T-helper 1 cell treated with Interleukin-12 subunit alpha and Interleukin-12 subunit beta and Interleukin-4 antibody, amounts not matched to agents 30 μg/mL and 1 μg/mL, for 36 hours (primary cell): ENCODE measurements around the gene SLC6A8.

Source experiments
- H3K27ac Mint-ChIP-seq: one replicate; pipeline ENCODE4 v1.8.0; 2021; ENCODE audit warnings: mild to moderate bottlenecking, mixed read lengths
- H3K27me3 Mint-ChIP-seq: one replicate; pipeline ENCODE4 v1.8.0; 2021; ENCODE audit warnings: low read depth, mixed read lengths
- H3K36me3 Mint-ChIP-seq: one replicate; pipeline ENCODE4 v1.8.0; 2021; ENCODE audit warnings: low read depth, mixed read lengths
- H3K4me1 Mint-ChIP-seq: one replicate; pipeline ENCODE4 v1.8.0; 2021; ENCODE audit warnings: low read depth, mixed read lengths
- H3K4me3 Mint-ChIP-seq: one replicate; pipeline ENCODE4 v1.8.0; 2021; ENCODE audit warnings: mild to moderate bottlenecking, moderate library complexity, mixed read lengths
- H3K9me3 Mint-ChIP-seq: one replicate; pipeline ENCODE4 v1.8.0; 2021; ENCODE audit warnings: mixed read lengths

Gene SLC6A8

GRCh38 chrX:153645151-153645550 lies 42.6 kb upstream of the SLC6A8 start:
- no peak overlapping the region for H3K4me3 Mint-ChIP-seq
- peaks cover 42% of the 10 kb centered on the region for H3K27me3 Mint-ChIP-seq
- peaks cover 5% of the 10 kb centered on the region for H3K4me1 Mint-ChIP-seq
- H3K9me3 Mint-ChIP-seq, result no peaks in the 10 kb centered on the region
- no peaks in the 10 kb centered on the region for H3K36me3 Mint-ChIP-seq
- H3K27ac Mint-ChIP-seq, result no peak overlapping the region

DNA sequence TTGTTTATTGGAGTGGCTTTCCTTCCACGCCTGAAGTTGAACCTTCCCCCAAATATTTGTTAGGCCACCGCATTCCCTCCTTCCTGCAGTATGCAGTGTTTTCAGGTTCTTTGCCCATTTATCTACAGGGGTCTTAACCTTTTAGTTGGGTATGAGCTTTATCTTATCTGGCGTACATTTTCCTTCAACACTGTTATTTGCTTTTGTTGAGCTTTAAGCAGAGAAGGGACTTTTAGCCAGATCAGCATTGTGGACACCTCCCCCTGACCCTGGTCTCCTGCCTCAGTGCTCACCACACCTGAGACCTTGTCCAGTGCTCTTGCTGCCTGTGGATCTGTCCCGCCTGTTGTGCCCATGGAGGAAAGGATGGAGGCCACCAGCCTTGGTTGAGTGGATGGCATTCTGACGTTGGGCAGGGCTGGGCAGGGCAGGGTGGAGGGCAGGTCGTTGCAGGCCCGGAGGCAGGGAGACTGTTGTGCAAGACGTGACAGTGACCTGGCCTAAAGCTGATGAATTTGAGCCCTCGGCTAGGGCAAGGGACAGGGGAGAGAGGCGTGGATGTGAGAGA lies 41.7 kb upstream of the SLC6A8 start:
- Mint-ChIP-seq H3K27ac (no peak overlapping the region), H3K36me3 (no peaks in the 10 kb centered on the region), H3K27me3 (peaks cover 39% of the 10 kb centered on the region), H3K9me3 (no peaks in the 10 kb centered on the region), H3K4me1 (peaks cover 5% of the 10 kb centered on the region), H3K4me3 (no peak overlapping the region)

DNA sequence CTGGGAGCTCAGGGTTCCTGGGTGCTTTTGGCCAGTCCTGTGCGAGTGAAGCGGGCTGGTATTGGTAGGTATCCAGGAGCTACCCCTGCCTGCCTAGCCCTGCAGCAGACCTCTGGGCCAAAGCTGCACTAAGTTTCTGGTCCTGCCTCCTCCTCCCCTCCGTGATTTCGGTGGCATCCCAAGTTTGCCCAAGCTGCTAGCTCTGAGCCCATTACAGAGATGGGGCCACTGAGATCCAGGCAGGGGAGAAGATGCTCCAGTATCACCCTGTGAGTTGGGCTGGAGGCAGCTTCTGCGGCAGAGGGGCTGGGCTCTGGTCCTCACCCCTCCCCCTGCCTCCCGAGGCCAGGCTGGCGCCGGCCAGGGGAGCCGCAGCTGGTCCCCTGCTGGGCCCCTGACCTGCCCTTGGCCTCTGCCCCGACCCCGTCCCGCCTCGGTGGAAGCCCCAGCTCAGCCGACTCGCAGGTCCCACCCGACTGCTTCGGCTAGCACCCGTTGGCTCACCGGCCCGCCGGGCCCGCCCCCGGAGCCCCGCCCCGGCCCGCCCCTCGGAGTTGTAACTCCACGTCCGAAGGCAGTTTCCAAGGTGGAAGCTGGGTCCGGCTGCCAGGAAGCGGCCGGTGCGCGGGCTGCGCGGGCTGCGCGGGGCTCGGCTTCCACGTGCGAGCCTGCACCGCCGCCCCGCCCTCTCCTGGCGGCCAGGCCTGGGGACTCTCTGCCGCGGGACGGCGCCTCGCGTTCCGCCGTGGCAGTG lies 40.9 kb upstream of the SLC6A8 start, which contains the start of gene DUSP9:
DUSP9 (plus strand) TSS at position 584 of the 754 bp plus-strand sequence. CDS start 751 bp downstream, outside the sequence.
- no peak within 1 kb of the TSS for H3K4me3 Mint-ChIP-seq
- peaks cover 2% of the 10 kb centered on the region for H3K4me1 Mint-ChIP-seq
- H3K27ac Mint-ChIP-seq, result no peak within 1 kb of the TSS
- H3K27me3 Mint-ChIP-seq, result peaks cover 35% of the 10 kb centered on the region
- H3K36me3 Mint-ChIP-seq, result no peaks in the 10 kb centered on the region
- H3K9me3 Mint-ChIP-seq, result no peaks in the 10 kb centered on the region

DNA sequence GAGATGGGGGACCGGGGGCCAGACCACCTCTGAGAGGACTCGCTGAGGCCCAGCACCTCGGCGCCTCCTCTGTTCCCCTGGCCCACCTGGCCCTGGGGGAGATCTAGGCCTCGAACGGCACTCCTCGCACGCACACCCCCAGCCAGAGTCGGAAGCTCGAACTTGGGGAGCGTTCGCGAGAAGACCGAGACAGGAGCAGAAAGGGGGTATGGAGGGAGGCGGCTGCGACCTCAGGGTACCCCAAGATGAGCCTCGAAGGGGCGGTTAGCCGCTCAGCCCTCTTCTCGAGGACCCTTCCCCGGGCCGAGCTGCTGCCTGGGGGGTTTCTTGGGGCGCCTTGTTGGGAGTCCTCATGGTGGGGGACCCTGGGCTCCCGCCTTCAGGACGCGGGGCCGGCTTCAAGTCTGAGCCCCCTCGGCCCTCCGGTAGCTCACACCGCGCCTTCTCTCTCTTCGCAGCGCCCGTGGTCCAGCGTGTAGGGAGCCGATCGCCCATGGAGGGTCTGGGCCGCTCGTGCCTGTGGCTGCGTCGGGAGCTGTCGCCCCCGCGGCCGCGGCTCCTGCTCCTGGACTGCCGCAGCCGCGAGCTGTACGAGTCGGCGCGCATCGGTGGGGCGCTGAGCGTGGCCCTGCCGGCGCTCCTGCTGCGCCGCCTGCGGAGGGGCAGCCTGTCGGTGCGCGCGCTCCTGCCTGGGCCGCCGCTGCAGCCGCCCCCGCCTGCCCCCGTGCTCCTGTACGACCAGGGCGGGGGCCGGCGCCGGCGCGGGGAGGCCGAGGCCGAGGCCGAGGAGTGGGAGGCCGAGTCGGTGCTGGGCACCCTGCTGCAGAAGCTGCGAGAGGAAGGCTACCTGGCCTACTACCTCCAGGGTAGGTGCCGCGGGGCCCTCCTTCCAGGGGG lies 40.0 kb upstream of the SLC6A8 start:
- H3K4me3 Mint-ChIP-seq, result no peak overlapping the region
- peaks cover 2% of the 10 kb centered on the region for H3K4me1 Mint-ChIP-seq
- H3K27me3 Mint-ChIP-seq, result peaks cover 34% of the 10 kb centered on the region
- H3K27ac Mint-ChIP-seq, result no peak overlapping the region
- no peaks in the 10 kb centered on the region for H3K36me3 Mint-ChIP-seq
- H3K9me3 Mint-ChIP-seq, result no peaks in the 10 kb centered on the region

GRCh38 chrX:153648358-153649177 lies 39.2 kb upstream of the SLC6A8 start:
- H3K4me3 Mint-ChIP-seq, result no peak overlapping the region
- H3K27ac Mint-ChIP-seq, result no peak overlapping the region
- H3K9me3 Mint-ChIP-seq, result no peaks in the 10 kb centered on the region
- peaks cover 29% of the 10 kb centered on the region for H3K27me3 Mint-ChIP-seq
- H3K4me1 Mint-ChIP-seq, result no peaks in the 10 kb centered on the region
- H3K36me3 Mint-ChIP-seq, result no peaks in the 10 kb centered on the region

GRCh38 chrX:153649178-153649914 lies 38.4 kb upstream of the SLC6A8 start:
- Mint-ChIP-seq H3K4me3 (no peak overlapping the region), H3K27ac (no peak overlapping the region), H3K36me3 (no peaks in the 10 kb centered on the region), H3K9me3 (no peaks in the 10 kb centered on the region), H3K4me1 (no peaks in the 10 kb centered on the region), H3K27me3 (peaks cover 29% of the 10 kb centered on the region)

DNA sequence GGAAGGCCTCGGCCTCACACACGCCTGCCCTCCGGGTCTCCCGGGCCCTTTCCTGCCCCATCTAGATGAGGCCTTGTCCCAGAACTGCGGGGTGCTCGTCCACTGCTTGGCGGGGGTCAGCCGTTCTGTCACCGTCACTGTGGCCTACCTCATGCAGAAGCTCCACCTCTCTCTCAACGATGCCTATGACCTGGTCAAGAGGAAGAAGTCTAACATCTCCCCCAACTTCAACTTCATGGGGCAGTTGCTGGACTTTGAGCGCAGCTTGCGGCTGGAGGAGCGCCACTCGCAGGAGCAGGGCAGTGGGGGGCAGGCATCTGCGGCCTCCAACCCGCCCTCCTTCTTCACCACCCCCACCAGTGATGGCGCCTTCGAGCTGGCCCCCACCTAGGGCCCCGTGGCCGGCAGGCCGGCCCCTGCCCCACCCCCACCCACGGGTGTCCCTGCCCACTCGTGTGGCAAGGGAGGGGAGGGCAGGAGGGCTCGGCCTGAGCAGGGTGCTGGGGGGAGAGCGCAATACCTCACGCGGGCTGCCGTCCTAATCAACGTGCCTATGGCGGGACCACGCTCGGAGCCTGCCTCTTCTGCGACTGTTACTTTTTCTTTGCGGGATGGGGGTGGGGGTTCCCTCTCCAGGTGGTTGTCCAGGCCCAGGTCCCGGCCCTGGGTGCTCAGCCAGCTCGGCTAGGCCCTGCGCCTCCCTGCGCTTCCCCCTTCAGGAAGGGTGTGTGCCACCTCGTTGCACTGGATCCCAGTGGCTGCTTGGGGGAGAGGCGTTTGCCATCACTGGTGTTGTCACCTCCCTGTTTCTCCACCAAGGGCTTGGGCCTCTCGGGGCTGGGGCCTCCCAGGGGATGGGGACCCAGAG lies 37.6 kb upstream of the SLC6A8 start:
- no peak overlapping the region for H3K27ac Mint-ChIP-seq
- no peaks in the 10 kb centered on the region for H3K9me3 Mint-ChIP-seq
- H3K27me3 Mint-ChIP-seq, result peaks cover 23% of the 10 kb centered on the region
- no peaks in the 10 kb centered on the region for H3K36me3 Mint-ChIP-seq
- H3K4me1 Mint-ChIP-seq, result no peaks in the 10 kb centered on the region
- H3K4me3 Mint-ChIP-seq, result no peak overlapping the region

DNA sequence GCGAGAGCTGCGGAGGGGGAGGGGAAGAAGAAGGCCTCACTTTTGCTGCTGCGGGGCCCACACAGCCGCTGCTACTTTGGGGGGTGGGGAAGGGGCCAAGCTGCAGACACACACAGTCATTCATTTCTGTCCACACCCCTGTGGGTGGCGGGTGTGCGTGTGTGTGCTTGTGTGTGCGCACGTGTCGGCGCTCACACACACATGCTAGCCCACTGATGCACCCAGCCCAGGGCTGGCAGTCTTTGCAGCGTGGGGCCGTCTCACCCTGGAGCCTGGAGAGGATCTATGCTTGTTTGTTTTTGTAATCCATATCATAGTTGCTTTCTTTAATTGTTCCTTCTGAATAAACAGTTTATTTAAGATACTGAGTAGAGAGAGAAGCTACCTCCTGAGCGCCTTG lies 36.8 kb upstream of the SLC6A8 start:
- Mint-ChIP-seq H3K4me3 (no peak overlapping the region), H3K27ac (no peak overlapping the region), H3K9me3 (no peaks in the 10 kb centered on the region), H3K36me3 (no peaks in the 10 kb centered on the region), H3K27me3 (peaks cover 17% of the 10 kb centered on the region), H3K4me1 (no peaks in the 10 kb centered on the region)

DNA sequence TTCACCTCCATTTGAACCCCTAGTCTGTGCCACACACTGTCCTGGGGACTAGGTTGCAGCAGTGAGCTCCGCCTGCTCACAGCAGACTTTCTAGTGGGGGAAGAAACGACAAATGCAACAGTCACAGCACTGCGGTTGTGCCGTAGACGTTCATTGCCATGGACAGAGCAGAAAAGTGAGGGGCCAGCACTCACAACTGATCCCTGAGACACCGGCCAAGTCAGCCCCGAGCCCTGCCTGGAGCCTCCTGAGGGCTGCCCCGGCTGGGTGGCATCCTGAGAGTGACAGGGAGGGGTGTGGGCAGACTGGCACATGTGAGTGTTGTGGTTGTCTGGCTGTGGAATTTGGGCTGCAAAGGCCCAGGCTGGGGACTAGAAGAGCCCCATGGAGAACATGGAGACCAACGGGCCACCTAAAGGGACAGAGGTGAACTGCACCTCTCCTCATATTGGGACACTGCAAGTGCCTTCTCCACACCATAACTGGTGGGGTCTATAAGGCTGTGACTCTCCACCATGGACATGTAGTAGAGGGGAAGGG lies 36.1 kb upstream of the SLC6A8 start:
- no peak overlapping the region for H3K27ac Mint-ChIP-seq
- no peaks in the 10 kb centered on the region for H3K4me1 Mint-ChIP-seq
- no peaks in the 10 kb centered on the region for H3K36me3 Mint-ChIP-seq
- H3K27me3 Mint-ChIP-seq, result peaks cover 10% of the 10 kb centered on the region
- H3K4me3 Mint-ChIP-seq, result no peak overlapping the region
- no peaks in the 10 kb centered on the region for H3K9me3 Mint-ChIP-seq

DNA sequence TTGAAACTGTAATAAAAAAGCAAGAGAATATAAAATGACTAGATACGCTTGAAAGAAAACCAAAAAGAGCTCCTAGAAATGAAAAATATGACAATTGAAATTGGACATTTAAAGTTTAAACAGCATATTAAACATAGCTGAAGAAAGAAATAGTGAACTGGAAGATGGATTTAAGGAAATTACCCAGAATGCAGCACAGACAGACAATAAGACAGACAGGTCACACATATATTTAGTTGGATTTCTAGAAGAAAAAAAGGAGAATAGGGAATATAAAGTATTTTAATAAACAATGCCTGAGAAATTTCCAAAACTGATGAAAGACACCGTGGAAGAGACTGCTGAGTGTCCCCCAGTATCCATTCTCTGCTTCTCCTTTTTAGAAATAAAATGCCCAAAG lies 34.2 kb upstream of the SLC6A8 start:
- Mint-ChIP-seq H3K4me3 (no peak overlapping the region), H3K36me3 (no peaks in the 10 kb centered on the region), H3K27me3 (peaks cover 8% of the 10 kb centered on the region), H3K9me3 (no peaks in the 10 kb centered on the region), H3K4me1 (no peaks in the 10 kb centered on the region), H3K27ac (no peak overlapping the region)

- H3K9me3 Mint-ChIP-seq, result no peaks in the 10 kb centered on the region
- H3K27ac Mint-ChIP-seq, result no peak overlapping the region
- no peaks in the 10 kb centered on the region for H3K36me3 Mint-ChIP-seq
- no peak overlapping the region for H3K4me3 Mint-ChIP-seq
- H3K4me1 Mint-ChIP-seq, result peaks cover 1% of the 10 kb centered on the region
- H3K27me3 Mint-ChIP-seq, result peaks cover 27% of the 10 kb centered on the region
Measured at GRCh38 chrX:153657161-153657560, 30.6 kb upstream of the SLC6A8 start.

GRCh38 chrX:153659268-153659667 lies 28.5 kb upstream of the SLC6A8 start:
- H3K4me1 Mint-ChIP-seq, result peaks cover 3% of the 10 kb centered on the region
- peaks cover 34% of the 10 kb centered on the region for H3K27me3 Mint-ChIP-seq
- no peak overlapping the region for H3K27ac Mint-ChIP-seq
- H3K9me3 Mint-ChIP-seq, result no peaks in the 10 kb centered on the region
- no peak overlapping the region for H3K4me3 Mint-ChIP-seq
- no peaks in the 10 kb centered on the region for H3K36me3 Mint-ChIP-seq

DNA sequence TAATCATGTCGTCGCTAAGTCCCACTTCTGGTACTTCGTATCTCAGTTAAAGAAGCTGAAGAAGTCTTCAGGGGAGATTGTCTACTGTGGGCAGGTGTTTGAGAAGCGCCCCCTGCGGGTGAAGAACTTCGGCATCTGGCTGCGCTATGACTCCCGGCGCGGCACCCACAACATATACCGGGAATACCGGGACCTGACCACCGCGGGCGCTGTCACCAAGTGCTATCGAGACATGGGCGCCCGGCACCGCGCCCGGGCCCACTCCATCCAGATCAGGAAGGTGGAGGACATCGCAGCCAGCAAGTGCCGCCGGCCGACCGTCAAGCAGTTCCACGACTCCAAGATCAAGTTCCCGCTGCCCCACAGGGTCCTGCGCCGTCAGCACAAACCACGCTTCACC lies 25.5 kb upstream of the SLC6A8 start:
- no peaks in the 10 kb centered on the region for H3K36me3 Mint-ChIP-seq
- H3K9me3 Mint-ChIP-seq, result no peaks in the 10 kb centered on the region
- no peak overlapping the region for H3K27ac Mint-ChIP-seq
- H3K4me3 Mint-ChIP-seq, result peak overlapping the region; percentile 61
- H3K4me1 Mint-ChIP-seq, result peaks cover 3% of the 10 kb centered on the region
- peaks cover 45% of the 10 kb centered on the region for H3K27me3 Mint-ChIP-seq
